GM20431 (cell line): ENCODE data around the gene USP40.

Source experiments
- in situ Hi-C: fragments of 300-500 bp; cut with MseI, MboI; formaldehyde crosslinking; loops from one replicate; pipeline ENCODE4 v1.15.0; 2020; ENCODE audit warnings: low sequenced_read_pairs; ENCODE audit not compliant: unreplicated experiment

The USP40 gene

GRCh38 chr2:233449921-233450863 is 116.4 kb downstream of the USP40 start:
- in situ Hi-C loops = loop anchor here (25.0 kb wide), 1 partner anchor 262 kb away; the partner anchor contains the start of genes UGT1A4 and UGT1A5

- in situ Hi-C loops = no loop called here
Measured at GRCh38 chr2:233449081-233449901, 117.3 kb downstream of the USP40 start.

GRCh38 chr2:233448575-233448974 is 118.0 kb downstream of the USP40 start:
- in situ Hi-C loops = no loop called here

- in situ Hi-C loops = no loop called here
Measured at GRCh38 chr2:233448220-233448559, 118.4 kb downstream of the USP40 start.

- in situ Hi-C loops = no loop called here
Measured at GRCh38 chr2:233447506-233448219, 118.9 kb downstream of the USP40 start.

- in situ Hi-C loops = no loop called here
Measured at GRCh38 chr2:233446606-233447305, 119.8 kb downstream of the USP40 start.

- in situ Hi-C loops = no loop called here
Measured at GRCh38 chr2:233446121-233446520, 120.5 kb downstream of the USP40 start.

DNA sequence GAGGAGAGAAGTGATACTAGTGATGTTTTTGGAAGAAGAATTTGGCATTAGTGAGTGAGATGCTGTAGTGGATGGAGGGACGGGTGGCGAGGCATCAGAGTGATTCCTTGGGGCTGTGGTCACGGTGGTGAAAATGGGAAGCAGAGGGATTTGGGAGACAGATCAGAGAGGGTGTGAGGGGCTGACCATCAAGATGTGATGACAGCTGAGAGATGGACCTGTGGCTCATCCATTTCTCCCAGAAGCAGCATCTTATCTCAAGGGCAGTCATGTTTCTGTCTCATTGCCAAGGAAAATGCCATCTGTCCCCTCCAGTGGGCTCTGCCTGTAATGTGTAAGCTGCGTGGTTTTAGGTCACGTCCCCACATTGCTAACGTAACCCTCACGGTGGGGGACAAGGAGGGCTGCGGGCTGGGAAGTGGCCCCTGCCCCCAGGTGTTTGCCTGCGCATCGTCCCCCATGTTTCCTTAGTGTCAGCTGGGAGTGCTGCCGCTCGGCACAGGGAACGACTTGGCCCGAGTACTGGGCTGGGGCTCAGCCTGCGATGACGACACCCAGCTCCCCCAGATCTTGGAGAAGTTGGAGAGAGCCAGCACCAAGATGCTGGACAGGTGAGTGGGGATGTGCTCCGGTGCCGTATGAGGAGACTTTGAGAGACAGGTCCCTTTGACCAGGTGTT is 121.3 kb downstream of the USP40 start:
- in situ Hi-C loops = no loop called here

DNA sequence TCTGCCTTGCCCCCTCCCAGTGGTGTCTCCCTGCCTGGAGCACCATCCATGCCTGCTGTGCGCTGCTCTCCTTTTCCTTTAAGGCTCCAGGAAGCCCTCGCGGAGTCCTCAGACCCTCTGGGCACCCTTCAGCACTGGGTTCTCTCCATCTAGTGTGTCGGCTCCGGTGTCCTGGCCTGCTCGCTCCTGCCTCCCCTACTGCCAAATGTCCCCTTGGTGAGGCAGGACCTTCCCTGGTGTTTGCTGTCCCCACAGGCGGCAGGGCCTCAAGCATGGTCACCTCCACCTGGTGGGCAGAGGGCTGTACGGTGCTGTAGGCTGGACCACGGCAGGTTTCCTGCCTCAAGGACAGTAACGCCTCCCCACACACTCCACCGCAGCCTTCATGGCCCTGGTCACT is 122.1 kb downstream of the USP40 start:
- in situ Hi-C loops = no loop called here

- in situ Hi-C loops = no loop called here
Measured at GRCh38 chr2:233443511-233444183, 122.9 kb downstream of the USP40 start.

DNA sequence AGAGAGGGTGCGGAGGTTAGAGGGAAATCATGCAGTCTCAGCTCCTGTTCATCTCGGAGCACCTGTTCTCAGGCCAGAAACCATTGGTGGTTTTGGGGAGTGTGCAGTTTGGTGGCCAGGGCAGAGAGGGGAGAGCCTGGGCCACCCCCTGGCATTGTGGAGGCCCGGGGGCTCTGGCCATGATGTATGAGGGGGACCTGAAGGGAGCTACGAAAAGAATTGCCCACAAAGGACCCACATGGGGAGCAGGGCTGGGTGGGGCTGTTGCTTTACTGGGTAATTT is 124.6 kb downstream of the USP40 start:
- in situ Hi-C loops = no loop called here

GRCh38 chr2:233441161-233442027 is 125.2 kb downstream of the USP40 start:
- in situ Hi-C loops = no loop called here

DNA sequence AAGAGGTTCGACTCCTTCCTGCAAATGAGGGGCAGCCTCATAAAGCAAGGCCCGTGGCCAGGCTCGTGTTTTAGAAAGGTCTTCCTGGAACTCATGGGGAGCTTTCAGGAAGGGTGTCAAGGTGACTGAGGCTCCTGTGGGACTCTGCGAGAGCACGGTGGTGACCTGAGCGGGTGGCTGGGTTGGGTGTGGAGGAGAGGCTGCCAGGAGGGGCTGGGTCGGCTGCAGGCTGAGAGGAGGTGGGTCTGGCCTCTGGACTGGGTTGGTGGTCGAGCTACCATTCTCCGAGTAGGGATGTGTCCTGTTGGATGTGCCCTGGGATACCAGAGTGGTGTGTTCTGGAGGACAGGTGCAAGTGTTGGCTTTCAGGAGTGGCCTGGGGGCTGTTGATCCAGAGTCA is 125.9 kb downstream of the USP40 start:
- in situ Hi-C loops = no loop called here

GRCh38 chr2:233440314-233440713 is 126.3 kb downstream of the USP40 start:
- in situ Hi-C loops = no loop called here

DNA sequence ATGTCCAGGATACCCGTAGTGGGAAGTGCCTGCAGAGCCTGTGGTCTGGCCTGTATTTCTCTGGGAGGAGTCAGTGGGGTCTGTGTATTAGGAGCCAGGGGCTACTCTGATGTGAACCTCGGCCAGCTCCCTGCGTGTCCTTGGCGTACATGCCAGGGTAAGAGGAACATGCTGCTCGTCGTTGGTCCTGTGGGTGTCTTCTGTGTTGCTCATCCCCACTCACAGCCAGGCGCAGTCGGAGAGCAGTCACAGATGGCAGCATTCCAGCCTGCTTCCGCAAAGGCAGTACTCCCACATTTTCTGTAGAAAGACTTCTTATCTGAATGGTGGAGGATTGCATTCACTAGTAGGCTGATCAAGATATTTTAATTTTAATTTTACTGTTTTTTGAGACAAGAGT is 127.4 kb downstream of the USP40 start:
- in situ Hi-C loops = no loop called here

GRCh38 chr2:233438573-233439147 is 127.9 kb downstream of the USP40 start:
- in situ Hi-C loops = no loop called here

DNA sequence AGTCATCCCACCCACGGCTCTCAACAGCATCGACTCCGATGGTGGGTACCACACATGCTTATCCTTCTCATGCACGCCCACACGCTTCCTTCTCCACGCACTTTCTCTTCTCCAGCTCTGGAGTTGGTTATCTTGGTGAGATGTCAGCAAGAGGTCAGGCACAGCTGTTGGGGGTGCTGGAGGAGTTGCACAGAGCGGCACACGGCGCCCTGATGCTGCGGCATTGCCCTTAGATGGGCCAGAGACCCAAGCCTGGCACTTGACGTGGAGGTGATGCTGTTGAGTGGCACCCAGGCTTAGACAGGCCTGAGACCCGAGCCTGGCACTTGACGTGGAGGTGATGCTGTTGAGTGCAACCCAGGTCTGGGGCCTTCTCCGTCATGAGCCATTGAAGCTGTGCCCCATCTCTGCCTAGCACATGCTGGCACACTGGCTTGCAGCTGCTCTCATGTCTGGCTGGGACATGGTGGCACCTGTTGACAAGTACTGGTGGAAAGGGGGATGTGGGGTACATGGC is 129.1 kb downstream of the USP40 start:
- in situ Hi-C loops = no loop called here
